ENCODE data around the gene BRD4.

Gene BRD4

GRCh38 chr19:15222738-15223648, 109.3 kb downstream of the BRD4 start:
- peak; percentile 91 for DNase-seq

GRCh38 chr19:15220833-15221232, 111.5 kb downstream of the BRD4 start:
- DNase-seq: no peak

DNA sequence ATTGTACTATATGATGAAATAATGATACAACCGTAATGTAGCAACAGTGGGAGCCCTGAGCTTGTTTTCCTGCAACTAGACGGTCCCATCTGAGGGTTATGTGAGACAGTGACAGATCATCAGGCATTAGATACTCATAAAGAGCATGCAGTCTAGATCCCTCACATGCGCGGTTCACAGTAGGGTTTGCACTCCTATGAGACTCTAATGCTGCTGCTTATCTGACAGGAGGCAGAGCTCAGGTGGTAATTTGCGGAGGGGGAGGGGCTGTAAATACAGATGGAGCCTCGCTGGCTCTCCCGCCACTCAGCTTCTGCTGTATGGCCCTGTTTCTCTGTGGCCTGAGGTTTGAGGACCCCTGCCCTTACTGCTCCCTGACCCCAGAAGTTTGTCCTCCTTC, 113.8 kb downstream of the BRD4 start:
- no peak for DNase-seq

GRCh38 chr19:15216363-15216762, 116.0 kb downstream of the BRD4 start:
- no peak for DNase-seq

GRCh38 chr19:15213715-15214381, 118.5 kb downstream of the BRD4 start:
- no peak for DNase-seq

- DNase-seq: no peak
Measured at GRCh38 chr19:15212711-15213110, 119.6 kb downstream of the BRD4 start.

DNA sequence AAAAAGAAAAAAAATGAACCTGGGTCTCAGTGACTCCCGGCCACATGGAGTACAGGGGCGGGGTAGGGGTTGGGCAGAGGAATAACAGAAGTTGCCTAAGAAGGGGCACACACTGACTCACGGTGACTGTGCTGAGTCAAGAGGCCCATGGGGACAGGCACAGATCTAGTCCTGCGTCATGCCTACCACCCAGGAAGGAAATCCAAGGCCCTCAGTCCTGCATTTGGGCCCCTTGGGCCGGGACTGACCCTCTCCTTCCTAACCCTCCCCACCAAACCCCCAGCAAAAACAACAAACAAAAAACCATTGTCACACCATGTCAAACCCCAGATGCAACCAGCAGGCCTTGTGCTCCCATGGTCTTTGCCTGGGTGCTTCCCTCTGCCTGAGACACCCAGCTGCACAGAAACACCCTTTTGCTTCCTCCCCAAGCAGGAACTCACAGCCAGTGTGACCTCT, 122.0 kb downstream of the BRD4 start:
- DNase-seq: no peak

- DNase-seq: no peak
Measured at GRCh38 chr19:15201374-15202023, 130.8 kb downstream of the BRD4 start.

DNA sequence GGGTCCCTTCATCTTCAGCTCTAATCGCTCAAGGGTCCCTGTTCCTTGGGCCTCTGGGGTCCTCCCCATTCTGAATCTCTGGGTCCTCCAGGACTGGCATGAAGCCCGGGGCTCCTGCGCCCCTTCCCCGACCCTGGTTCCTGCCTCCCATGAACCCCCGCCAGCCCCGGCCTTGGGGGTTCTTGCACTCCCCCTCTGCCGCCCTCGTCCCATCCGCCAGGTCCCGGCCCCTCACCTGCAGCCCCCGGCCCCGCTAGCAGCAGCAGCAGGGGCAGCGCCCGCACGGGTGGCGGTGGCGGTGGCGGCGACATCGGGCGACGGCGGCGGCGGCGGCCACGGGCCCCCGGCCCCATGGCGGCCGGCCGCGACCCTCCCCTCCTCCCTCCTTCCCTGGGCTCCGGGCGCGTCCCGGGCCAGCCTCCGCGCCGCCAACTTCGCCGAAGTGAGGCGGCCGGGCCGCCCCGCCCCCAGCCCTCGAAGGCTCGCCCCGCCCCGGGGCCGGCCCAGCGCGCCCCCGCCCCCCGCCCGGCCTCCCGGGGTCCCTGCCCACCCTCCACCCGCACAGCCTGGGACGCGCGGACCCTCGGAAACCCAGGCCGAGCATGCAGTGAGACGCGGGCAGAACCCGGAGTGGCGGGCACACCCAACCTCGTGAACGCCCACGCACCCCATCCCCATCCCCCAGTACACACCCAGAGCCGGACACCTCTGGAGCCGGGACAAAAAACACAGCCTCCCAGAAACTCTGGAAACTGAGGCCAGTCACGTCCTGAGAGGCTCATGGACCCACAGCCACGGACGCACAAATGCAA, 131.6 kb downstream of the BRD4 start, which contains the start of gene NOTCH3:
NOTCH3 (minus strand) TSS at position 443 of the 812 bp plus-strand sequence; CDS start at position 353, 90 bp downstream.
- DNase-seq: no peak

DNA sequence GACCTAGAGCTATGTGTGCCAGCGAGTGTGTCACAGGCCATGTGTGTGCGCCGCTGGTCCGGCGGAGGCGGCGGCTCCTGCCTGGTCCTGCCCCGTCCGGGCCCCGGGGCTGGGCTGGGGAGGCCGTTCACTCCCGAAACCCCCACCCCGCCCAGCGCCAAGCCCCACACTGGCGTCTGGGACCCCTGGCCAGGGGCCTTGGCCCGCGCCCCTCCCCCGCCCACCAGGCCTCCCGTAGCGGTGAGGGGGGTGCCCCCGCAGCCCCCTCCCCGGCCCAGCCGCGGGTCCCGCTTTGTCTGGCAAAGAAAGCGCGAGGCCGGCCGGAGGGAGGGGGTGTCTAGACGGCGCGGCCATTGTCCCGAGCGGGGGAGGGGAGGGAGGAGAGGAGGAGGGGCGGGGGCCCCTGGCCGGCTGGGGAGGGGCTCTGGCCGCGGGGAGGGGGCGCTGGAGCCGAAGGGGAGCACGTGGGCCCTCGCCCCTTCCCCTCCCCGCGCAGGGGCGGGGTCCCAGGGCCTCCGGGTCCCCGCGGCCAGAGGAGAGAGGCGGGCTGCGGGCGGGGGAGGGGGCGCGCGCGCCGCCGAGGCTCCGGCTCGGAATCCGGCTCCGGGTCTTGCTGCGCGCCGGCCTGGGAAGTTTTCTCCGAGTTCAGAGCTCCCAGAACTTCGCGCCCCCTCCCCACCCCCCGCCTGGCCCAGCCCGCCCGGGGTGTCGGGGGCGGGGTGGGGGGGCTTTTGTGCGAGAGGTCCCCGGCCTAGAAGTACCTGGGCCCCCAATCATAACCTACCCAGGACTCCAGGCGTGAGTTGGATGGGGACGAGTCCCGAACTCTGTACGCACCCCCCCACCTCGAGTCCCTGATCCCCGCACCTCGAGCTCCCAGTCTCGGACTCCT, 132.4 kb downstream of the BRD4 start:
- no peak for DNase-seq

DNA sequence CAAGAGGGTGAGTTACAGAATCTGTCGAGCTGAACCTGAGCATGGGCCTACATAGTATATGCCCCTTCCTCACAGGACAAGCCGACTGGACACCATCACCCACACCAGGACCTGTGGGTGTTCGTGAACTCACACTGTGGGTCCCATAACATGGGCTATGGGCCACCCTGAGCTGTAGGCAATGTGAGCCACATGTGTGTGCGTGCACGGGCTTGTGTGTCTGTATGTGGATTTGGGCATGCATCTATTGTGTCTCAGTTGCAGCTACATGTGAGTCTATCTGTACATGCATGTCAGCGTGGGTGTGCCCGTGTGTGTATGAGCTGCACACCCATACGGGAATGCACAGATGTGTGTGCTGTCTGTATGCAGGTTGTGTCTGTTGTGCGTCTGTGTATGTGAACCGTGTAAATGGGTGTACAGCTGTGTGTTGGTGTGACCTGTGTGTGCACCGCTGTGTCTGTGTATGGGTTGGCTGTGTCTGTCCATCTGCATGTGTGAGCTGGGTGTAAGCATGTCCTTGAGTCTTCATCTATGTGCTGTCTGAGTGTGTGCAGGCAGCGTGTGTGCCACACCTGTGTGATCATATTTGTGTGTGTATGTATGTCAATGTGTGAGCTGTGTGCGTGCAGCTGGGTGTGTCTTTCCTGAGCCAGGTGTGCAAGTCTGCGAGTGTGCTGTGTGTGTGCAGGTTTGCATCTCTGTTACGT, 133.2 kb downstream of the BRD4 start:
- DNase-seq: no peak

DNA sequence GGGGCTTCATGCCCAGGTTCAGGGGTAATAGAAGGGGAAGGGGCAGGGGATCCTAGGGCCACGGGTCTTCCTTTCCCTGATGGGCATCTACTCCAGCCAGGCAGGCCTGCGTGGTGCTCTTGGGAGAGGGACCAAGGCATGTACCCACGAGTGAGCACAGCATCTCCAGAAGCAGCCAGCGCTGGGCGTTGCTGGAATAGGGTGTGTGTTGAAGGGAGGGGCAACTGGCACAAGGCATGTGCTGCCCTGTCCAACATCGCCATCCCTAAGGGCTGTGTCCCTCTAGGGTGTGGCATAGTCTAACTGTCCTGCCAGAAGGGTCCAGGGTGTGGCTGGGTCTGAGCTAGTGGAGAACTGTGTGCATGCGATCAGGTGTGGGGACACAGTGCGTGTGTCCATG, 134.4 kb downstream of the BRD4 start:
- no peak for DNase-seq

DNA sequence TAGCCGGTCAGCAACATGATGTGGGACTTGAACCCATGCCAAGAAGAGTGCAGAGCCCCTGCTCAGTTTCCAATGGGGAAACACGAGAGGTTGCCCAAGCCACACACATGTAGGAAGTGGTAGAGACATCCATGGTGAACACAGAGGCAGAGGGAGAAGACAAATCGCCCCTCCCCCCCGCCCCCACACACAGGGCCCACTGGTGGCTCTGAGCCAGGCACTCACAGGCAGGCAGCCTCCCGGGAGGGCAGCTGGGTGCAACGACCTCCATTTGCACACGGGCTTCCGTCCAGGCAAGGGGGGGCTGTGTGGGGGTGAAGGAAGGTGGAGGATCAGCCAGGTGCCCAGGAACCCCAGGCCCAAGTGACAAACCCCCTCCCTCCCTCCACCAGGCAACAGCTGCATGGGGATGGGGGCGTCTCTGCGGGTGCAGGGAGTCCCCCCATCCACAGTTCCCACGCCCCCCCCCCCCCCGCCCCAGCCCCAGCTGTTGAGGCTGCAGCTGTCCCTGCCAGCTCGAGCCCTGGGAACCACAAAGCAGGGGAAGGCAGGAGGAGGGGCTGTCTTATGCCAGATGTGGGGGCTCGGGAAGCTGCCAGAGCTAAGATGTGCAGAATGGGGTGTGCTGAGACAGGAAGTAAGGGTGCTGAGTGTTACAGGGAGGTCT, 134.9 kb downstream of the BRD4 start:
- DNase-seq: no peak

DNA sequence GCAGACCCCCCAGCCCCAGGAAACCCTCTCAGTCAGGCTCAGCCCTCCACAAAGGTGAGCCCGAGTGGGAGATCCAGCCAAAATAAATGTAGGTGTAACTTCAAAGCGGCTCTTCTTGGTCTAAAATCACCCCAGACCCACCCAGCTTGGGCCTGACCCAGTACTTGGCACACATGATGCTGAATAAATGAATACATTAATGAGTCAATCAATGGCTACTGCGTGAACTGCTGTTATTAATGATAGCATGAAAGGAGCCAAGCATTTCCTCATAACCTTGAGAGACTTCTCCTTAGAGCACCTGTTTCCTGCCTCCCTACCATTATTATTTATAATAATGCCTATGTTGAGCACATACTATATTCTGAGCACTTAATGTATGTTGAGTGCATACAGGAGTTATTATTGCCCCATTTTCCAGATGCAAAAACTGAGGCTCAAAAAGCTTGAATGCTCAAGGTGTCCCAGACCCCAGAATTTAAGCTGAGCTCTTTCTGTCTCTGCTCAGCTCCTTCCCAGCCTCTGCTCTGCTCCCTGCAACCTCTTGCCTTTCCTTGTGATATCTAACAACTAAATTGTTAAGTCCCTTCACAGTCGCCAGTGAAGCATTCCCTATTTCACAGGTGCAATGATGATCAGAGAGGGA, 135.9 kb downstream of the BRD4 start:
- DNase-seq: no peak

GRCh38 chr19:15195371-15196334, 136.7 kb downstream of the BRD4 start:
- no peak for DNase-seq

GRCh38 chr19:15194938-15195337, 137.4 kb downstream of the BRD4 start:
- no peak for DNase-seq

- DNase-seq: no peak
Measured at GRCh38 chr19:15191982-15192381, 140.4 kb downstream of the BRD4 start.

- no peak for DNase-seq
Measured at GRCh38 chr19:15191514-15191913, 140.8 kb downstream of the BRD4 start.

DNA sequence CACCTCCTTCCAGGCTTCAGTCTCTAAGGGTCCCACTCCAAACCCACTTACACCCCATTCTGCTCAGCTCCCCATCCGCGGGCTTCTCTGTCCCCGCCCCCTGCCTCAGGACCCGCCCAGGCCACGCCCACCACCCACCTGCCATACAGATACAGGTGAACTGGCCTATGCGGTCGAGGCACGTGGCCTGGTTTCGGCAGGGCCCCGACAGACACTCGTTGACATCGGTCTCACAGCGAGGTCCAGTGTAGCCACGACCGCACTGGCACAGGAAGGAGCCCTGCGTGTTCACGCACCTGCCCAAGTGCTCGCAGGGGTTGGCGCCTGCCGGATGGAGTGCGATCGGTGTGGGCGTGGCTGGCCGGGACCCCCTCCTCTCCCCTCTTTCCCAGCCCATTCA, 143.5 kb downstream of the BRD4 start:
- no peak for DNase-seq
